HG02852 (cell line): ENCODE results near the gene DECR2.

Experiments used
- ATAC-seq: cut with Tn5 transposase; IDR thresholded peaks from one replicate; pipeline ENCODE4 v1.9.1; 2021; ENCODE audit warnings: mild to moderate bottlenecking, moderate library complexity; ENCODE audit not compliant: unreplicated experiment

Gene DECR2

GRCh38 chr16:427250-427649 lies 25.6 kb downstream of the DECR2 start:
- no peak for ATAC-seq

GRCh38 chr16:430904-431303 lies 29.2 kb downstream of the DECR2 start:
- ATAC-seq, result no peak

GRCh38 chr16:440627-441026 lies 38.9 kb downstream of the DECR2 start:
- no peak for ATAC-seq

GRCh38 chr16:441447-441846 lies 39.8 kb downstream of the DECR2 start:
- no peak for ATAC-seq

GRCh38 chr16:442976-443375 lies 41.3 kb downstream of the DECR2 start:
- no peak for ATAC-seq

GRCh38 chr16:444027-444426 lies 42.3 kb downstream of the DECR2 start:
- no peak for ATAC-seq

GRCh38 chr16:445566-445965 lies 43.9 kb downstream of the DECR2 start:
- no peak for ATAC-seq

- no peak for ATAC-seq
Observed at GRCh38 chr16:450385-450784, 48.7 kb downstream of the DECR2 start.

- ATAC-seq, result no peak
Observed at GRCh38 chr16:450785-451512, 49.3 kb downstream of the DECR2 start.

- no peak for ATAC-seq
Observed at GRCh38 chr16:454397-454940, 52.8 kb downstream of the DECR2 start.

- no peak for ATAC-seq
Observed at GRCh38 chr16:455453-455852, 53.8 kb downstream of the DECR2 start.

- no peak for ATAC-seq
Observed at GRCh38 chr16:456891-457483, 55.3 kb downstream of the DECR2 start.

- ATAC-seq, result no peak
Observed at GRCh38 chr16:457732-458400, 56.2 kb downstream of the DECR2 start.

- ATAC-seq, result no peak
Observed at GRCh38 chr16:459761-460160, 58.1 kb downstream of the DECR2 start.

GRCh38 chr16:460787-461186 lies 59.1 kb downstream of the DECR2 start:
- ATAC-seq, result no peak
